HG03439 (cell line): ENCODE results near the gene DNAJC1.

Experiments
- ATAC-seq: cut with Tn5 transposase; IDR thresholded peaks from one replicate; pipeline ENCODE4 v1.9.1; 2021; ENCODE audit warnings: mild to moderate bottlenecking, moderate library complexity; ENCODE audit not compliant: unreplicated experiment

Gene DNAJC1

DNA sequence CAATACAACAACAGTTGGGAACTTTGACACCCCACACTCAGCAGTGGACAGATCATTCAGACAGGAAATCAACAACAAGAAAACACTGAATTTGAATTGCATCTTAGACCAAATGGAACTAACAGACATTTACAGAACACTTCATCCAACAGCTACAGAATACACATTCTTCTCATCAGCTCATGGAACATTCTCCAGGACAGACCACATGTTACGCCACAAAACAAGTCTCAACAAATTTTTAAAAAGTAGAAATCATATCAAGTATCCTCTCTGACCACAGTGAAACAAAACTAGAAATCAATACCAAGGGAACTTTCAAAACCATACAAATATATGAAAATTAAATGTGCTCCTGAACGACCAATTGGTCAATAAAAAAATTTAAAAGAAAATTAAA, 212.3 kb downstream of the DNAJC1 start:
- ATAC-seq, result no peak

DNA sequence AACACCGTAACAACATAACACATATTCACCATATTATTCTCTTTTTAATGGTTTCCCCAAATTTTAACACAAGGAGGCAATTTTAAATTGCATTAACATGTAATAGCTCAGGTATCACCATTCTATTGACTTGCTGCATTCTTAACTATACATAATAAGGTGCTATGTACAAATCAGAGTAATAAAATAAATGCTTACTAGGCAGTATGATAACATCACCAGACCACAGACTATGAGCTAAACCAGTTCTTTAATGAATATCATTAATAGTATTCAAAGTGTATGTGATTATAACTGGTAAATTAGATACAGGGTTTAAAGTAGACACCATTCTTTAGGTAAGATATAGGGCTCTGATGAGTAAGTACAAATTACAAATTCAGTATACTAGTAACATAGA, 226.6 kb downstream of the DNAJC1 start:
- no peak for ATAC-seq

DNA sequence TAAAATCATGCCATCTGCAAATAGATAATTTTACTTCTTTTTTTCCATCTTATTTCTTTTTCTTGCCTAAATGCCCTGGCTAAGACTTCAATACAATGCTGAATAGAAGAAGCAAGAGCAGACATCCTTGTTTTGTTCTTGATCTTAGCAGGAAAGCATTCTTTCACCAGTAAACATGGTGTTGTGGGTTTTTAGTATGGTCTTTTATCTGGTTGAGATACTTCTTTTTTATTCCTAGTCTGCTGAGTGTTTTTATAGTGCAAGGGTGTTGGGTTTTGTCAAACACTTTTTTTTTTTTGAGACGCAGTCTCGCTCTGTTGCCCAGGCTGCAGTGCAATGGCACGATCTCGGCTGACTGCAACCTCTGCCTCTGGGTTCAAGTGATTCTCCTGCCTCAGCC, 232.3 kb downstream of the DNAJC1 start:
- no peak for ATAC-seq

DNA sequence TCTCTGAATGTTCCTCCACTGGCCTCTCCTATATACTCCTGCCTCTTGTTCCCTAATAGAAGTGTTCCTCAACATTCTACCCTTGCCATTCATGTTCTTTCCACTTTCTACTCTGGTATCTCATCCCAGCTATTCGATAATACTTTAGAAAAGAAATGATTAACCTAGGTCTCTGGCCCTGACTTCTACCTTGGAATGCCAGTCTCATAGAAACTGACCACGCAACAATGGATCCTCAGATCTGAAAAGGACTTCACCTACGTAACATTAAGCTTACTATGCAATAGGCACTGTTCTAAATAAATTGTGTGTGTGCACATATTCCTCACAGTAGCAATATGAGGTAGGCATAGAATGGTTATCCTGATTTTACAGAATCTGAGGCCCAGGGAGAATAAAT, 234.5 kb downstream of the DNAJC1 start:
- ATAC-seq, result no peak

GRCh38 chr10:21764466-21765189, 238.9 kb downstream of the DNAJC1 start:
- no peak for ATAC-seq

DNA sequence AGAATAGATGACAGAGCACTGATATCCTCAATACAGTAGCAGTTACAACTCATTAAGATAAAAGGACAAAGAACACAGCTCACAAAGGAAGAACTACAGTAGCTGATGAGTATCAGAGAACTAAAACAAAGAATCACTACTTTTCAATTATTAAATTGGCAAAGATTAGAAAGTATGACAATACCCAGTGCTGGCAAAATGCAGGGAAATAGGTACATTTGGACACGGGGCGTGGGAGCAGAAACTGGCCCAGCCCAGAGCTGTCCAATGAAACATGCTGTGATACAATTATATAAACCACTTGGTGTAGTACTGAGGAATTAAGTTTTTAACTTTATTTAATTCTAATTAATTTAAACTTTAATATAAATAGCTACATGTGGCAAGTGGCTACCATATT, 243.2 kb downstream of the DNAJC1 start:
- ATAC-seq, result no peak

DNA sequence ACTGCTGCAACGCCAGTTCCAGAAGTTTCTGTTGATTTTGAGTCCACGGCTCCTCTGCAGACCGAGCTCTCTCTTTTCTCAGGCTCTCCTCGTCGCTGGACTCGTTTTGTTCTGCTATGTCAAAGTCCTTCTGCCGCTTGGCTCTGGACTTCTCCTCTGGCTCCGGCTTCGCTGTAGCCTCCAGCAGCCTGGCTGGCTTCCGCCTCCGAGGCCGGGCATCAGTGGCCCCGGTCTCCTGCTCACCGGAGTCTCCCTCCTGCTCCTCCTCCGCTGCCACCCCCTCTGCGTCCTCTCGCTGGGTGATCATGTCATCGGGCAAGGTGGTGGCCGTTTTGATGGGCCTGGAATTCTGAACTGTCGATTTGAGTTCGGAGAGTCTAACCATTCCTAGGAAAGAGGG, 244.3 kb downstream of the DNAJC1 start:
- ATAC-seq, result no peak

DNA sequence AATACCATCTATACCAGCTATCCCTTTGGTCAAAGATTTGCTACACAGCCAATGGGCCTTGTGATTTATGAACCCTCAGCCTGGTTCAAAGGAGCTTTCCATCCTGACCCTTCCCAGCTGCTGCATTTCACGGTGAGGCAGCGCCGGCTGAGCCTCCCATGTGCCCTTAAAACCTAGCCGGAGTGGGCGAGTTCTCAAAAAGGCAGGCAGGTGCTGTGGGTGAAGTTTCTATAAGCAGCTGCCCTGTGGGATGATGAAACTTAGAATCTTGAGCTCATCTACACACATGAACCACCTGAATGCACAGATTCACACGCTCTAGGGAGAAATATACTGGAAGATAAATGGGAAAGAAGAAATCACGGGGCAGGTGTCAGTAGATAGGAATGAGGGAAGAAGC, 244.8 kb downstream of the DNAJC1 start:
- no peak for ATAC-seq

DNA sequence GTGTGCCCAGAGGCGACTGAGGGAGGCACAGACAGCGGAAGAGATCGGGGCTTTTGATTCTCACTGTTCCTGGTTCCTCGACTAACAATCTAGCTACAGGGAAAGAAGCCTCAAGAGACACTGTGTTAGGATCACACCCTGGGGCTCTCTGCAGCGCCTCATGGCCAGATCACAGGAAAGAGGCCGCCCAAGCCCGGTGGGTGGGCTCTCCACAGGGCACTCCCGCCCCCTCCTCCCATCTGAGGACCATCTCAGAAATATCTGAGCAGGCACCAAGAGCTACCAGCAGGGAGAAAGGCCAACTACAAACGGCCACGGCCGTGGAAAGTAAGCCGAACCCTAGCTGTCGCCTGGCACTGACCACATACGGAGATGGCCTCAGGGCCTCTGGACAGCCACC, 245.3 kb downstream of the DNAJC1 start:
- no peak for ATAC-seq

DNA sequence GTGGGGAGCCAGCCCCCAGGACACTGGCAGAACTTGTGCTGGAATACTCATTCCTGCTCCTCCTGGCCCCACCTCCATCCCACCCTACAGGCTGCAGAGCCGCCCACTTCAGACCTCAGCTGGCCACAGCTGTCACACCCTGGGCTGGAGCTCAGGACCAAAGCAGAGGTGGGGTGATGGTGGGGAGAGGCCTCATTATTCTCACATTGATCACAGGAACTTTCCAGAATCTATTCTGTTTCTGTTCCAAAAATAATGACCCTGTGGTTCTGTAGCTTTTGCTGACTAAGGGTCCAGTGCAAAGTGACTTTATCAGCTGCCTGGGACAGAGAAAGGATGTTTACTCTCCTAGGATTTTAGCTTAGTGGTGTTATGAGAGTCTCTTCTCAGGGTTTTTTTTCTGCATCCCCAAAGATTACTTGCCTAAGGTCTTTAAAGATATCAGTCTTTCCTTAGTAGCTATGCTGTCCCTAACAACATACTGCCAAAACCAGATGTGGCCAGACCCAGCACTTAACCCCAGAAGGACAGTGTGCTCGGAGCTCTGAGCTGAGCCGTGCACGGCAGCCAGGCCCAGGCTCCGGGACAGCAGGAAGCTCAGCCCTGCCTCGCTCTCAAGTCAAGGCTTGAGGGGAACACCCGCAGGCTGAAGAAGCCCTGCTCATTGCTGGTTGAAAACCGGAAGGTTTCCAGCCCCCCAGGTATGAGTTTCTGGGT, 246.2 kb downstream of the DNAJC1 start:
- ATAC-seq, result no peak

GRCh38 chr10:21756707-21757106, 246.8 kb downstream of the DNAJC1 start:
- no peak for ATAC-seq

DNA sequence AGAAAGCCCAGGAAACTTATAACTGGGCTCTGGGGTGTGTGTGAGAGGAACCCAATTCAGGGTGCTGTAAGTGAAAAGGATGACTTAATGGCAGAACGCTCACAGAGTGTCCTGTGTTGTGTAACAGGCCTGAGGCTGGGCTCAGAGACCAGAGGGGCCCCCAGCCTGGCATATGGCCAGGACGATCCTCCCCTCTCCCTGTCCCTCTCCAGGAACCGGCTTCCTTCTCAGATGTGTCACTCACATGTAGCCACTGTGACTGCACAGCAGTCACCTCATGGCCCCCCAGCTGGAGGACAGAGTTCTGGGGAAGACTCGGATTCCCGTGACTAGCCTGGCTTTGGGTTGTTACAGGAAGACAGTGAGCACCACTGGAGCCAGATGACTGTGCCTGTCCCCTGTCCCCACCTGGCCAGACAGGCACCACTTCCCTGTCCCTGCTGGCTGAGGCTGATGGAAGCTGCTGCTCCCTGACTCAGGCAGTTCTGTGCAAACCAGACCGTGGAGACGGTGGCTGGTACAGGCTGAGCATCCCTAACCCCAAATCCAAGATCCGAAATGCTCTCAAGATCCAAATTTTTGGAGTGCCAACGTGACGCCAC, 249.0 kb downstream of the DNAJC1 start:
- ATAC-seq, result no peak

DNA sequence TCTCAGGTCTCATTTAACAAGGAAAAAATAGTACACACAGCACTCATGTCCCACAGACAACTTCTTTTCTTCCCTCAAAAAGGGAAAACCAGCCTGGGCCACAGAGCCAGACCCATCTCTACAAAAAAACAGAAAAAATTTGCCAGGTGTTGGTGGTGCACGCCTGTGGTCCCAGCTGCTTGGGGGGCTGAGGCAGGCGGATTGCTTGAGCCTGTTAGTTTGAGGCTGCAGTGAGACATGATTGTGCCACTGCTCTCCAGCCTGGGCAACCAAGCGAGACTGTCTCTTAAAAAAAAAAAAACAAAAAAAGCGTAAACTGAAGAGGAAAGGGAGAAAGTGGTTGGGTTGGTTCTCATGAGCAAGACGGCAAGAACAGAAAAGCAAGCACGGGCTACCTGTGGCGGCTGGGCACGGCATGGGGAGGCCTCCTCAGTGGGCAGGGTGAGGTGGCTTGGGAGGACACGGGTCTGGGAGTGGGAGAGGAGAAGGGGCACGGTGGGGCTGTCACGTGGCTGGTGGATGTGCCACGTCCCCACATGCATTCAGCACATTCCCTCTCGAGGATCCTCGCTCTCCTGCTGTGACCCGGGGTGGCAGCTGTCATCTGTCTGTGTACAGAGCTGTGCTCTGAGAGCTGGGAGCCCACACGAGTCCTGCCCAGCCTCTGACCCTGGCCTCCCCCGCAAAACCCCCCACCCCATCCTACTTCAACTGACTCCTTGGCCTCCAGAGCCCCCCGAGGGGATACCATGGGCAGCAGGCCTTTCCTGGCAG, 249.8 kb downstream of the DNAJC1 start:
- ATAC-seq, result no peak

GRCh38 chr10:21751341-21752310, 251.9 kb downstream of the DNAJC1 start:
- ATAC-seq, result no peak

DNA sequence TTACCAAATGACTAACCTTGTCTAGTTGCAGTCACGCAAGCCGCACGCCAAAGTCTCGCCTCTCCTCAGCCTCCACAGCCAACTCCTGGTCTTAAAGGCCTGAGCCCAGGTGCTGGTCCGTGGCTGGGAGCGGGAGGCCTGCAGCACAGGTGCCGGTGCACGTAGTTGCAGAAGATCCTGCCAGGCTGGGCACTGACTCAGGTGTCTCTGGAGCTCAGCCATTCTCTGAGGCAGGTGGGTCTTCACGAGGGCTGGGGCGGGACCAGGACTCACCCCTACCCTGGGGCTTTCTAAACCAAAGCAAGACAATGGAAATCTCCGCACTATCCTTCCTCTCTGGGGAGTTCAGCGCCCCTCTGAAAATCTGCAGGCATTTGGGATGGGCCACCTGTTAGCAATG, 253.1 kb downstream of the DNAJC1 start:
- ATAC-seq, result no peak

- no peak for ATAC-seq
Measured at GRCh38 chr10:21749788-21750187, 253.7 kb downstream of the DNAJC1 start.

GRCh38 chr10:21747809-21748208, 255.7 kb downstream of the DNAJC1 start:
- ATAC-seq, result no peak

DNA sequence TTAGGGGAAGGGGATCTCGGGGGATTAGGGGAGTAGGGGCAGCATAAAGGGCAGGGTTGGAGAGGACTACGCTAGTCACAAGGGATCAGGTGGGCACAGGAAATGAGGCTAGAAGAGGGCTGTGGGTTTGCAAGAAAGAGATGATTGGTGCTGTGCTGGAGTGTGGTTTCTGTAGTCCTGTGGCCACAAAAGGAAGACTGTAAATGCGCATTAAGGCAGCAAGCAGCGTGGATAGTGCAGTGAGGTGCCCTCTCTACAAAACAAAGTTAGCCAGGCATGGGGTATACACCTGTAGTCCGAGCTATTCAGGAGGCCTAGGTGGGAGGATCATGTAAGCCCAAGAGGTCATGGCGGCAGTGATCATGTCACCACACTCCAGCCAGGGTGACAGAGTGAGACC, 257.4 kb downstream of the DNAJC1 start:
- no peak for ATAC-seq

DNA sequence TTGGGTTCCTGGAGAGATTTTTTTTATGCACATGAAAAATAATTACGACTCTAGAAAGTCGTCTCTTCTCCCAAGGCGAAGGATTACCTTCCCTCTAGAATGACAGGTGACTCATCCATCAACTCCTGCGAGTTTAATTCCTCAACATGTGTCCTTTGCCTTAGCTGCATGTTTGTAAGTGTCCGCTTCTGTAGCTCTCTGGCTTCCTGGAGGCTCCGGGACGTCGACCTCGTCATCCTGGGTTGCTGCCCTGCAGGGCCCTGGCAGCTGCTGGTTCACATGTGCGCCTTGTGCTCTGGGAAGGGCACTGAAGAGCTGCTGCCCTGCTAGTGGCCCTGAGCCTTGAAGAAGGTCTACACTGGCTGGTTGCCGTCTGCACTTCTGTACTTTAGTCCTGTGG, 259.3 kb downstream of the DNAJC1 start:
- ATAC-seq, result no peak

GRCh38 chr10:21742740-21743412, 260.7 kb downstream of the DNAJC1 start:
- no peak for ATAC-seq
